HG03159 (cell line): Measurements from ENCODE around the gene C10orf143.
"Not testable (repeated sequence)": the region's sequence is repeated elsewhere in the genome, so short reads cannot be mapped to it uniquely, and the experiment has no call there.

Source experiments
- ATAC-seq: cut with Tn5 transposase; IDR thresholded peaks from one replicate; pipeline ENCODE4 v1.9.1; 2021; ENCODE audit warnings: mild to moderate bottlenecking, moderate library complexity; ENCODE audit not compliant: unreplicated experiment

Gene C10orf143

DNA sequence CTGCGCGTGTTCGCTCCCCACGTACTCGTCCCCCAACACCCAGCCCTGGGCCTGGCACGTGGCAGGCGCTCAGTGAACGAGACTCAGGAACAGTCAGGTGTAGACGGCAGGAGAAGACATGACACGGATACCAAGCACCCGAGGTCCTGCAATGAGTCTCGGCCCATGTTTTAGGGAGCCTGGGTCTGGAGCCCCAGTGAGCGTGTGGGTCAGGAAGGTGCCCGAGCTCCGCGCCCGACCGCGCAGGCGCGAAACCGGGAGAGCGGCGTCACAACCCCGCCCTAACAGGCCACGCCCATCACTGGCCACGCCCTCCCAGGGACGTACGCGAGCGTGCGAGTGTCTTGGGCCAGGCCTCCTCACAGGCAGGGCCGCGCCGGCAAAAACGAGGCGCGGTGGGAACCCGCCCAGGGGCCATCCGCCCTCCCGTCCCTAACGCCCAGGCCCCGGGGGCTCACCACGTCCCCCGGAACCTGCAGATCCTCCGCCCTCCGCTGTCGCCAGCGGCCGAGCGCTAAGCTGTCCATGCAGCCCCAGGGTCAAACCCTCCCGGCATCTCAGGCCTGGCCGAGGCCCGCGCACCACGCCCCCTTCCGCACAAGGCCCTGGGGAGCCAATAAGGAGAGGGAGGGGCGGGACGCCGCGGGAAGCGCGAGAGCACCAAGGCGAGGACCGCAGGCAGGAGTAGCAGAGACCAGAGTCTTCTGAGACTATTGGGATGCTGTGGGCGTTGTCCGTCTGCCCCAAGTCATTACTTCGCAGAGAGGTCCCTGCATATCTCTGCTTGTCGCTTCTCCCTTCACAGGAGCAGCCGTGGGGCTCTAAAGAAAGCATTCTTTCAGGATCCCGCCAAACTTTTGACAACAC lies at the start of gene C10orf143:
C10orf143 (minus strand) TSS at position 585 of the 867 bp plus-strand sequence; CDS start at position 527, 58 bp downstream.
- ATAC-seq = peak; percentile 79

DNA sequence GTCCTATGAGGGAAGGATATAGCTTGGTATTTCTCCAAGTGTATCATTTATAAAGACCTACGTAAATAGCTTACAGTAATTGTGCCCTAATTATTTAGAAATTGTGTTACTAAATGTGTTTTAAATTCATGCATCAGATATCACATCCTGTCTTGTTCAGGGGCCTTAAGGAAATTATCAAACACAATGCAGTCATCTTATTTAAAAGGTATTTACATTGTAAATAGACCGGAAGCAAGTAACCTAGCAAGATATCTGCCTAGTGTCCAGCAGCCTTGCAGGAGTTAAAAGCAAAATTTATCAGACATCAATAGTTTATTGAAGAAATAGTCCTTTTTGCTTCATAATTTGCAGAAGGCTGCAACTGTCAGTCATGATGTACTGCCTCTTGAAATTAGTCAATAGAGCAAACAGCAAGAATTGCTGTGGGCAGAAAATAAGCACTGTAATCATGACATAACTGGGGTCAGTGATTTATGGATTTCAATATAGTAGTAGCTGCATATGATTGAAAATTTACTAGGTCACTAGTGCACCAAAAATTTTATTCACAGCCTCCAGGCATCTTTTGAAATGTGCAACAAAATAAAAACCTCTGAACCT lies 48.7 kb upstream of the C10orf143 start:
- no peak for ATAC-seq

DNA sequence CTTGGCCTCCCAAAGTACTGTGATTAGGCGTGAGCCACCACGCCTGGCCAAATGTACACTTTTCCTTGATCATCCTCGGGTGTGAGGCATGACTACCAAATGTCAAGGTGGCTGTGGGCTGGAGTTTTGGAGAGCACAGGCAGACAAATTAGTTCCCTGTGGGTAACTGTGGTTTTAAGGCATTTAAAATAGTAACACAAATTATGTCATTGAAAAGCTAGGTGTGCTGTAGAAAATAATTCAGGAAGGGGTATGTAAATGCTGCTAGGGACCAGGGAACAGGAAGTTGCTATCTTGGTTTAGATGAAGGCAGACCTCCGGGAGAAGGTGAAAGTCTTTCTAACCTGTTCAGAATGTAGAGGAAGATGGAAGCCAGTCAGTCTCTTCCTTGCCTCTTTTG lies 35.4 kb upstream of the C10orf143 start:
- no peak for ATAC-seq

DNA sequence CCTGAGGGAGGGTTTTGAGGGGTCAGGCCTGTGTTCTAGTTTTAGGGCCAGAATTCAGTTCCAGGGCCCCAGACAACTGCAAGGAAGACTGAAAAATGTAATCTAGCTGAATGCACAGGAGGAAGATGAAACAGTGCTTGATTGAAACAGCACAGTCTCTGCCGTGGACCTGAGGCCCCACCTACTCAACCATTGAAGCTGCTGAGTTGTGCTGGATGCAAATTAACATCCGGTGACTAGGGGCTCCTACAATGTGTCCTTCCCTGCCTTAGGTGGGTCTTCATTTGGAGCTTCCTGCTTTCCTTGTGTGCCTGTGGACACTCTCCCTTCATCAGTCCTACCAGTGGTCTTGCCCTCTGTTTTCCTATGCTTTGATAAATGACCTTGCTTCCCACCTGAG lies 31.2 kb upstream of the C10orf143 start:
- ATAC-seq = peak; percentile 93

DNA sequence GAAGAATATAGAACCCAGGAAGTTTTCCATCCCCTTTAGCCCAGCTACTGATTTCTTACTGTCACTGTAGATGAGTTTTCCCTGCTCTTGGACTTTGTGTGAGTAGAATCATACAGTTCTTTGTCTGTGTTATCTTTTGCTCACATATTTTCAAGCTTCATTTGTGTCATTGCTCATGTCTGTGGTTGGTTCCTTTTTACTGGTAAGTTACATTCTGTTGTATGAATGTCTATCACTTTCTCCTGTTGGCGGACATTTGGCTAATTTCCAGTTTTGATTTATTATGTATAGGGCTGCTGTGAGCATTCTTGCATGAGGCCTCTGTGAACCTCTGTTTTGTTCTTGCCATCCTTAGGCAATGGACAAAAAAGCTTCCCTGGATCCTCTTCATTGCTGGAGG lies 30.8 kb upstream of the C10orf143 start:
- ATAC-seq = peak; percentile 38

DNA sequence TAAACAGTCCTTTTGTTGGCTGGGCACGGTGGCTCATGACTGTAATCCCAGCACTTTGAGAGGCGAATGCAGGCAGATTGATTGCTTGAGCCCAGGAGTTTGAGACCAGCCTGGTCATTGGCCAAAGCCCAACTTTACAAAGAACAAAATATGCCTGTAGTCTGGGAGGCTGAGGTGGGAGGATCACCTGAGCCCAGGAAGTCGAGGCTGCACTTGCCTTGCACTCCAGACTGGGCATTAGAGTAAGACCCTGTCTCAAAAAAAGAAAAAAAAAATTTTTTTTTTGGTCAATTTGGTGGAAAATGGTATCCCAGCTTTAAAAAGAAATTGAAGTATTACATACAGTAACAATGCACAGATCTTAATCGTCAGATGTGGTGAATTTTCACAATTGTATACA lies 30.4 kb upstream of the C10orf143 start:
- no peak for ATAC-seq

DNA sequence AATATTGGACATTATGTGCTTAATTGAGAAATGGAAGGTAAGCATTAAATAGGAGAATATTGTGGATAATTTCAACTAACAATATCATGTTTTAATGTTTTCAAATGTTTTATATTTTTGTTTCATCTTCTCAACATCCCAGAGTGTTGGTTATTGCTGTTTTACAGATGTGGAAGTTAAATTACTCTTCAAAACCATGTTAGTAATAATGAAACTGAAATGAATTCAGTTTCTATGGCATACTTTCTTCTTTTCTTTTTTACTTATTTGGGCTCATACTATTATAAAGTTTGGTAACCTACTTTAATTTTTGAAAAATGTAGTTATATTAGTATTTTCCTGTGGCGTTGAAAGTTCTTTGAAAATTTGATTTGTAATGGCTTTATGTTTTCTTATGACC lies 29.8 kb upstream of the C10orf143 start:
- no peak for ATAC-seq

DNA sequence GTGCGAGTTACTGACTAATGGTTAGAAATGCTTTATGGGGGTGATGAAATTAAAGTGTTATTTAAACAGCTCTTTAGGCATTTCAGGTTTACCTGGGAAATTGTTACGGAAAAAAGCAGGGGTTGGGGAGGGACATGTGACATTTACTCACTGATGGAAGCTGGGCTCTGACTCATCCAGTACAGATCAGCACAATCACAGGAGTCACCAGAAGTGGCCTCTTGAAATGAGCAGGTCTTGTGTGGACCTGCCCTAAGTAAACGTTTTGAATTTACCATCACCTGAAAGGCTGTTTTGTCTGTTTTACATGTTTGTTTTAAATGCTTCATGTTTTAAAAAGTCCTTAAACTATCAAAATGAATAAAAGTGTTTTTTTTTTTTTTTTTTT lies 27.8 kb upstream of the C10orf143 start:
- ATAC-seq = no peak

DNA sequence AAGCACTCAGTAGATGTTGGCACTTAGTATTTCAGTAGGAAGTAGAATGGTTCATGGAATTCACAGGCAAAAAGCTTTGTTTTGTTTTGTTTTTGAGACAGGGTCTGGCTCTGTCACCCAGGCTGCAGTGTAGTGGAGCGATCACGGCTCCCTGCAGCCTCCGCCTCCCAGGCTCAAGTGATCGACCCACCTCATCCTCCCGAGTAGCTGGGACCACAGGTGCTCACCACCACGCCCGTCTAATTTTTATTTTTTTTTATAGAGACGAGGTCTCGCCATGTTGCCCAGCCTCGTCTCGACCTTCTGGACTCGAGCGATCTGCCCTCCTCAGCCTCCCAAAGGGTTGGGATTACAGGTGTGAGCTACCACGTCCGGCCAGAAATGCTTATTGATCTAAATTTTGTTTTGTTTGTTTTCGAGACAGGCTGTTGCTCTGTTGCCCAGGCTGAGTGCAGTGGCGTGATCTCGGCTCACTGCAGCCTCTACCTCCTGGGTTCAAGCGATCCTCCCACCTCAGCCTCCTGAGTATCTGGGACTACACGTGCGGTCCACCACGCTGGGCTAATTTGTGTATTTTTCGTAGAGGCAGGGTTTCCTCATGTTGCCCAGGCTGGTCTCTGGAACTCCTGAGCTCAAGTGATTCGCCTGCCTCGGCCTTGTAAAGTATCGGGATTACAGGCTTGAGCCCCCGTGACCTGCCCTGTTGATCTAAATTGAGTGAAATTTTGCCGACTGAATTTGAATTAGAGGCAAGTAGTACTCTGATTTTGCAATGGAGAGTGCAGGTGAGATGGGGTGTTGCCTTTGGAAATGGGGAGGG lies 27.2 kb upstream of the C10orf143 start:
- no peak for ATAC-seq

DNA sequence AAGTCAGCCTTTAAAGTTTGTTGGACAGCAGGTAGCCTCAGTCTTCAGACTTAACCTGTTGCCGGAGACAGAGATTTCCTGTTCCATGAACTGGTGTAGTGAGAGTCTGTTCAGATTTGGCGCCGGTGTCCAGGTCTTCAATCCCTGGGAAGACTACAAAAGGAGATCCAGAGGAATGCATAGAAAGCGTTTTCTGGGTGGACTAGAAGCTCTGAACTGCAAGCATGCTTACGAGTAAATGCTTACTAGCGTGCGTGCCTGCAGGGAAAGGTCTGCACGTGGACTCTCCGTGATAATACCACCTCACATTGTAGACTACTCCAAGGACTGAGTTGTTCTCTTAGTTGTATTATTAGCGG lies 26.4 kb upstream of the C10orf143 start:
- ATAC-seq = no peak

DNA sequence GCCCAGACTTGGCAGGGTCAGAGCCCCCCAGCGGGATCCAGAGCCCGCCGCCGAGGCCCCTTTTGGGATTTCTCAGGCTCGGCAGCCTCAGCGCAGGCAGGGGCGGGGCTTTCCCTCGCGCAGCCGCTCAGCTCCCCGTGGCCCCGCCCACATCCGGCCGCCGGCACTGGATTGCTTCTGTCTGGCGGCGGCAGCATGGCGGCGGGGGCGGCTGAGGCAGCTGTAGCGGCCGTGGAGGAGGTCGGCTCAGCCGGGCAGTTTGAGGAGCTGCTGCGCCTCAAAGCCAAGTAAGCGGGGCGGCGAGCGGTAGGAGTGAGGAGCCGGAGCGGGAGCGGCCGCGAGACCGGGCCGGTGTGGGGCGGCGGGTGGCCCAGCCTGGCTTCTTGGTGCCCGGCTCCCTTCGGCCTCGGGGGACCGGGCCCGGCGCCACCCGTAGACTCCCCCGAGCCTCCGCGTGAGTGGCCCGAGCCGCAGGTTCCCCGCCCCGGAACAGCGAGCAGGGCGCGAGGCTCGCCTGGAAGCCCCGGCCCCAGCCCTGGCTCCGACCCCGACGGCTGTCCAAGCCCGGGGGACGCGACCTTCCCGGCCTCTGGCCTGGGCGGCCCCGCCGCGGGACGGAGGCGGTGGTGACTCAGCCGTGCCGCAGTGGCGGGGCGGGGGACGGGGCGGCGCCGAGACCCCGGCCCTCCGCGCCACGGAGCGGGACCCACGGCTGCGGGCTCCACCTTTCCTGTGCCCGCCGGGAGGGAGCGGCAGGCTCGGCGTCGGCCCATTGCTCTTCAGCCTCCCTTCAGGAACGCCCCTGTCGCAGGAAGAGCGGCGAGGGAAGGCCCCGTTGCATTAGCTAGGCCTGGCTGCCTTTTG lies 25.8 kb upstream of the C10orf143 start, which contains the start of gene GLRX3:
GLRX3 (plus strand) TSS at position 166 of the 864 bp plus-strand sequence; CDS start at position 196, 30 bp downstream.
- ATAC-seq = peak; percentile 86

DNA sequence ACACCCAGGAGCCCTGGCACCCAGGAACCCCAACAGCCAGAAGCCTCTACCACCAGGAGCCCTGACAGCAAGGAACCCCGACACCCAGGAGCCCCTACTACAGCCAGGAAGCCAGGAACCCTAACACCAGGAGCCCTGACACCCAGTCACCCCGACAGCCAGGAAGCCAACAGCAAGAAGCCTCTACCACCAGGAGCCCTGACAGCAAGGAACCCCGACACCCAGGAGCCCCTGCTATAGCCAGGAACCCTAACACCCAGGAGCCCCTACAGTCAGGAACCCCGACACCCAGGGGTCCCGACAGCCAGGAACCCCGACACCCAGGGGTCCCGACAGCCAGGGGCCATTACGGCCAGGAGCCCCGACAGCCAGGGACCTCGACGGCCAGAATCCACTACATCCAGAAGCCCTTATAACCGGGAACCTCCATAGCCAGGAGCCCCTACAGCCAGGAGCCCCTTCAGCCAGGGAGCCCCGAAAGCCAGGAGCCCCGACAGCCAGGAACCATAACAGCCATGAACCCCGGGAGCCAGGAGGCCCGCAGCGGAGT lies 25.1 kb upstream of the C10orf143 start:
- ATAC-seq = no peak

DNA sequence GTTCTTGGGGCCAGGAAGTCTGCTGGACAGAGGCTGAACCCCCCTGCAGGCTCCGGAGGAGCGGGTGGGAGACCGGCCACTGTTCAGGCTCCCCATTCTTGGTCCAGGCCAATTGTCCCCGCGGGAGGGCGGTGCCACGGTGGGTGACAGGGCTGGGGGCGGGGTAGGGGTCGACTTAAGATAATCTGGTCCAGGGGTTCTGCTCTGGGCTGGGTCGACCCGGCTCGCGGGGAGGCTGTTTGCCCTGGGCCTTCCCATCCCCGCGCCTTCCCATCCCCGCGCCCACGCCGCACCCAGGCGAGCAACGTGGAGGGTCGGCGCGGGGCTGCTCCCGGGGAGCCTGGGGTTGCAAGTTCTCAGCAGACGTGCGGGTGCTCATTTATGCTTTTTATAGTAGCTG lies 18.3 kb upstream of the C10orf143 start:
- ATAC-seq = no peak

DNA sequence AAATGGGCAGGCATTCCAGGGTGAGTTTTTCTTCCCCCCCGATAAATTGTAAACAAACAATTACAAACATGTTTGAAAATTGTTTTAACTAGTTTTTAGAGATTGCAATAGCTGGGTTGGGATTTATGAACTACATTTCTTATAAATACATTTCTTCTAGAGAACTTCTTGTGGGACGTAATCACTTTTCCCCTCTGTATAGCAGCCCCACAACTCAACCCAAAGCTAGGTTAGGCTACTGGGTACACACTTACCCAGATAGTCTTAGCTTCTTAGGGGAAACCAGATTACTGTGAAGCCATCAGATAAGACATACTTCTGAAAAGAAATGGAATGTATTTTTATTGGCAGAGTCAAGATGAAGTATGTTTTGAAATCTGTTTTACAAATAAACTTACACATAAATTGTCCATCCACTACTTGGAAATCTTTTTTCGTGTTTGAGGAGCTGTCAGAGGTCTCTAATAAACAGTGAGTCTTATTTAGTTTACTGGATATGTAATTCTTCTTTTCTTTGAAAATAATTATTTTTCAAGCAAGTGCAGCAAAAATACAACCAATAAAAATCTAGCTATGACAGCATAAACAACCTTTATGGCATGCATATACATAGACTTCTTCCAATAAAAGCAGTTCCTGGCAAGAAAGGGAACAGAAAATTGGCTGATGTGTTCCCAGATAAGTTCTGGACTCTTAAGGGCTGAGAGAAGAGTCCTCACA lies 17.6 kb upstream of the C10orf143 start:
- ATAC-seq = no peak

DNA sequence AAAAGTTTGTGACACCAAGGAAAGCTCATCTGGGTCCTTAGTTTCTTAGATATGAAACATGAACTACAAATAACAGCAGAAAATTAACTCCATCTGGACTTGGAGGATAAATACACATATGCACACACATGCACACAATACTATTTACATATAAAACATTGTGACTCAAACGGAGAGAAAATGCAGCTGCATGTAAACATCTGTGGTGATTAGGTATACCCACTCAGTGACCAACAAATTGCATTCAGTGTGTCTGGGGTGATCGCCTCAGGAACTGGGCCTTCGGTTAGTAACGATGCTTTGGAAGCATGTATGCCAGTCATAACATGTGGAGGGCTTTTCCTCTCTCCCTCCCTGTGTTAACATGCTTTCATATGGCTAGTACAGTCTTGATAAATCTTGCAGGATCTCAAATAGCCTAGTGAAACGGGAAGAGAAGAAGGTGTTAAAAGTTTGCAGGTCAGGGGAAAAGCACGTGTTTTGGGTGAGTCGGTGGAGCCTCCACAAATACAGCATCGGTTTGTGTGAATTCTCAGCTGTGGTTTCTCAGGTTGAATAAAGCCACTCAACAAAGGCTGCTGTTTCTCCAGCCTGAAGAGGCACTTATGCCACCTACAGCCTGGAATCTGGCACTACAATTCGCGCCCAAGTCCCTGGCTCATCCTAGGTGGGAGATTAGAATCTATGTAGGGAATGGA lies 16.9 kb upstream of the C10orf143 start:
- peak; percentile 96 for ATAC-seq

DNA sequence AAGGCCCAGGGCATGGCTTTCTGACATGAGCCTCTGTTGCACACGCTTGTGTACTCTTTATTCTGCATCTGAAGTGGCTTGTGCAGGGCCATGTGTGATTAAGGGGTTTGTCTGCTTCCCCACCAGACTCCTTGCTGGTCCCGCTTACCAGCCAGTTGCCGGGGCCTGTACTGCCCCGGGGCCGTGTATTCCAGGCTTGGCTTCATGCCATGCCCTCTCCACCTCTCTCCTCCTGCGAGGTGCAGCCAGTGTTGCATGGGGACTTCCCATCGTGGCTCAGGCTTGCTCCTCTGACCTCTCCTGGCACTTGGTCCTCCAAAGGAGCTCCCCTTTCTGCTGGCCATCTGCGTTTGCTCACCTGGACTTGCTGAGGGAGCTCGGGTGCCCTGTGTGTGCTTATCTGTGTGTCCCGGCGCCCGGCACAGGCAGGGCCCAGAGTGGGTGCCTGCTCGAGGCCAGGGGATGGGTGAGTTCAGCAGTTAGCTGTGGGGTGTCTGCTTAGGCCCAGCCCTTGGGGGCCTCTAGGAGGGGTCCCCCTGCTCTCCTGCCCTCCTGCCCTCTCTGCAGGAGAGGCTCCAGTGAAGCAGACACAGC lies 11.0 kb upstream of the C10orf143 start:
- no peak for ATAC-seq

DNA sequence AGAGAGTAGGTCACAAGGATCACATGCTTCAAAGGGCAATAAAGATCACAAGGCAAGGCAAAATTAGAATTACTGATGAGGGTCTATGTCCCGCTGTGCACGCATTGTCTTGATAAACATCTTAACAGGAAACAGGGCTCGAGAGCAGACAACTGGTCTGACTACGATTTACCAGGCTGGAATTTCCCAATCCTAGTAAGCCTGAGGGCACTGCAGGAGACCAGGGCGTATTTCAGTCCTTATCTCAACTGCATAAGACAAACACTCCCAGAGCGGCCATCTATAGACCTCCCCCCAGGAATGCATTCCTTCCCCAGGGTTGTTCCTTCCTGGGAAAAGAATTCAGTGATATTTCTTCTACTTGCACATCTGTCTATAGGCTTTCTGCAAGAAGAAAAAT lies 6.9 kb upstream of the C10orf143 start:
- ATAC-seq = not testable (repeated sequence)

DNA sequence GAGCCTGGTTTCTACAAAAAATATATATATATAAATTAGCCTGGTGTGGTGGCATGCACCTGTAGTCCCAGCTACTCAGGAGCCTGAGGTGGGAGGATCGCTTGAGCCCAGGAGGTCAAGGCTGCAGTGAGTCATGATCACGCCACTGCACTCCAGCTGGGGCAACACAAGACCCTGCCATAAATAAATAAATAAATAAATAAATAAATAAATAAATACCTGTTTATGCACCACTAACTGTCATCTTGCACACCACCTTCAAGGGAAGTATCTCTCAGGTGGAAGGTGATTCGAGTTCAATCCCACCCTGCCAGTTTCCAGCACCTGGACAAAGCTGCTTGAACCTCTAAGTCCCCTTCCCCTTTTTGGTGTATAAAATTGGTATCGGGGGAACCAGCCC lies 6.3 kb upstream of the C10orf143 start:
- ATAC-seq = not testable (repeated sequence)

DNA sequence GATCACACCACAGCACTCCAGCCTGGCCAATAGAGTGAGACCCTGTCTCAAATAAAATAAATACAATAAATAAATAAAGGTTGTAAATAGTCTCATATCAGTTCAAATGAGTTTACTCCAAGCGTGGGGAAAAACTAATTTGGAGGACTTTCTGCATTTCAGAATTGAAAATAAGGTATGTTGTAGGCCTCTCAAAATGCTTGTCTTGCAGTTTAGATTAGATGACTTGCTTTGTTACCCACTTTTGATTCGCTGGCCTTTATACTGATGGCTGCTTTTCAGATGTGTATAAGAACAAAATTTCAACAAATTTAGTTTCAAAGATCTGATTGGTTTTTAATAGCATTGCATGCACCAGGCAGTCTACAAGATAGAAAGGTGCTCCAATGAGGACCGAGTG lies 2.2 kb upstream of the C10orf143 start:
- ATAC-seq = no peak
